K562 (cell line): ENCODE data around the gene RPL28. TPM values are rescaled to one million over a fixed set of nuclear protein-coding genes. Genes with fewer than 3 reads are reported as not detected.

ENCODE experiments used
- ATF2 ChIP-seq: sonication (generic); formaldehyde crosslinking; IDR thresholded peaks from 2 replicates; pipeline ENCODE4 v1.8.1; 2022; ENCODE audit warnings: missing genetic modification reagents
- E2F4 ChIP-seq: sonication (generic); formaldehyde crosslinking; IDR thresholded peaks from 2 replicates; pipeline ENCODE4 v1.8.0; 2022; ENCODE audit warnings: mild to moderate bottlenecking, low read depth, missing genetic modification reagents
- EWSR1 ChIP-seq: fragments of 450-650 bp; IDR thresholded peaks from 2 replicates; pipeline ENCODE4 v1.6.1; 2018; ENCODE audit warnings: borderline replicate concordance, mild to moderate bottlenecking, low read depth, moderate library complexity; ENCODE audit not compliant: partially characterized antibody
- HIVEP1 ChIP-seq: fragments of 250-450 bp; sonication (Bioruptor Pico); IDR thresholded peaks from 2 replicates; pipeline ENCODE4 v1.4.0; 2020; ENCODE audit warnings: mild to moderate bottlenecking
- JUNB ChIP-seq: fragments of 450-650 bp; formaldehyde crosslinking; conservative IDR thresholded peaks from 2 replicates; pipeline ENCODE4 v1.4.0; 2020; ENCODE audit warnings: mild to moderate bottlenecking
- KAT7 ChIP-seq: sonication (generic); formaldehyde crosslinking; IDR thresholded peaks from 2 replicates; pipeline ENCODE4 v1.8.0; 2022; ENCODE audit warnings: missing genetic modification reagents, mild to moderate bottlenecking, borderline replicate concordance
- LEF1 ChIP-seq: fragments of 450-650 bp; IDR thresholded peaks from 2 replicates; pipeline ENCODE4 v1.6.1; 2016; ENCODE audit warnings: mild to moderate bottlenecking
- PHF21A ChIP-seq: fragments of 450-650 bp; IDR thresholded peaks from 2 replicates; pipeline ENCODE4 v1.6.1; 2017; ENCODE audit warnings: low read depth, borderline replicate concordance
- TCF3 ChIP-seq: sonication (generic); formaldehyde crosslinking; IDR thresholded peaks from 2 replicates; pipeline ENCODE4 v1.4.0; 2020; ENCODE audit warnings: mild to moderate bottlenecking, missing genetic modification reagents
- ZNF143 ChIP-seq: sonication (generic); formaldehyde crosslinking; IDR thresholded peaks from 2 replicates; pipeline ENCODE4 v1.9.0; 2022; ENCODE audit warnings: mild to moderate bottlenecking, missing genetic modification reagents
- ZNF282 ChIP-seq: sonication (generic); formaldehyde crosslinking; IDR thresholded peaks from 2 replicates; pipeline ENCODE4 v1.8.1; 2023; ENCODE audit warnings: missing genetic modification reagents
- ZNF407 ChIP-seq: fragments of 450-650 bp; IDR thresholded peaks from 2 replicates; pipeline ENCODE4 v1.6.1; 2016; ENCODE audit warnings: low read depth
- ZNF584 ChIP-seq: fragments of 200-800 bp; sonication (Bioruptor generic); IDR thresholded peaks from 2 replicates; pipeline ENCODE4 v1.6.1; 2016; ENCODE audit warnings: low read depth, mild to moderate bottlenecking, missing genetic modification characterization, missing compliant biosample characterization
- ZNF586 ChIP-seq: fragments of 450-650 bp; formaldehyde crosslinking; conservative IDR thresholded peaks from 2 replicates; pipeline ENCODE4 v1.4.0; 2020; ENCODE audit warnings: mild to moderate bottlenecking, moderate library complexity
- ZNF740 ChIP-seq, 3 experiments: fragments of 200-800 bp in 1 of 3; sonication (Bioruptor generic) in 1 of 3; sonication (generic) in 1 of 3; formaldehyde crosslinking in 1 of 3; IDR thresholded peaks; 2 replicates each; pipeline versions ENCODE4 v1.6.1 to v1.8.0; 2016 to 2022; ENCODE audit warnings: mild to moderate bottlenecking in 2 of 3, missing compliant biosample characterization in 2 of 3, missing genetic modification characterization in 2 of 3, missing genetic modification reagents in 1 of 3
- polyA plus RNA-seq, 8 experiments: library from polyadenylated mRNA; depleted of rRNA in 4 of 8; stranded (reverse) in 5 of 8; unstranded in 3 of 8; fragments of >200 nt; fragmentation: Nextera tagmentation in 2 of 8; fragmentation: Illumina TruSeq in 1 of 8; extraction: Ambion mirVana in 2 of 8; extraction: Trizol in 1 of 8; gene quantifications; 2 replicates each; pipeline versions ENCODE4 v1.2.1 to v1.2.3, GENCODE V29; 2011 to 2014; ENCODE audit warnings: inconsistent platforms in 1 of 8, missing spikeins in 1 of 8
- total RNA-seq, 7 experiments: library from RNA; depleted of rRNA in 6 of 7; stranded (reverse); fragments of >200 nt in 6 of 7; fragmentation: Illumina TruSeq in 2 of 7; extraction: Trizol in 2 of 7; gene quantifications; 2 replicates each; pipeline versions ENCODE4 v1.2.1 to v1.2.3, GENCODE V29; 2011 to 2021; ENCODE audit warnings: low replicate concordance in 1 of 7

RPL28 gene
- total and polyA plus RNA-seq, 9 of the 15 experiments (the other 6 are each of a cell fraction or from before 2014, with no cell fraction given): 124 to 3,106 (median 622) TPM

GRCh38 chr19:55432241-55432959, 46.7 kb downstream of the RPL28 start (continued):
- TF ChIP-seq ZNF407: no peak
- no peak for TF ChIP-seq EWSR1
- no peak for TF ChIP-seq ZNF740 (CRISPR knock-in tag; IDR thresholded peaks at IDR 0.05)
- no peak for TF ChIP-seq ZNF740 (tag; IDR thresholded peaks at IDR 0.05)
- TF ChIP-seq PHF21A: no peak
- no peak for TF ChIP-seq E2F4 (CRISPR knock-in tag)
- TF ChIP-seq ZNF143 (CRISPR knock-in tag): no peak
- TF ChIP-seq ATF2 (CRISPR knock-in tag): peak; percentile 93
- peak; percentile 84 for TF ChIP-seq JUNB (CRISPR knock-in tag)
- TF ChIP-seq LEF1: no peak
- TF ChIP-seq ZNF584: no peak
- no peak for TF ChIP-seq TCF3 (CRISPR knock-in tag)
- TF ChIP-seq ZNF282: no peak
- no peak for TF ChIP-seq KAT7 (CRISPR knock-in tag)
- no peak for TF ChIP-seq ZNF586 (CRISPR knock-in tag)
- no peak for TF ChIP-seq HIVEP1 (CRISPR knock-in tag)
